GDM1 (cell line): ENCODE results near the gene NKX2-8.
"Not testable (repeated sequence)": the region's sequence is repeated elsewhere in the genome, so short reads cannot be mapped to it uniquely, and the experiment has no call there.

Experiments used
- DNase-seq: peaks from one replicate; lab custom pipeline; 2025; lab: John Stamatoyannopoulos, UW

NKX2-8 gene

GRCh38 chr14:36580141-36580855 is 2.1 kb downstream of the NKX2-8 start:
- no peak for DNase-seq

- no peak for DNase-seq
Observed at GRCh38 chr14:36579573-36580140, 2.8 kb downstream of the NKX2-8 start.

GRCh38 chr14:36579001-36579555 is 3.3 kb downstream of the NKX2-8 start:
- no peak for DNase-seq

GRCh38 chr14:36570065-36570464 is 12.3 kb downstream of the NKX2-8 start:
- no peak for DNase-seq

- DNase-seq = no peak
Observed at GRCh38 chr14:36556811-36557433, 25.5 kb downstream of the NKX2-8 start.

GRCh38 chr14:36555998-36556743 is 26.2 kb downstream of the NKX2-8 start:
- DNase-seq = no peak

- DNase-seq = no peak
Observed at GRCh38 chr14:36553656-36554260, 28.7 kb downstream of the NKX2-8 start.

- DNase-seq = no peak
Observed at GRCh38 chr14:36550899-36551298, 31.5 kb downstream of the NKX2-8 start.

GRCh38 chr14:36544280-36544679 is 38.1 kb downstream of the NKX2-8 start:
- not testable (repeated sequence) for DNase-seq

- DNase-seq = no peak
Observed at GRCh38 chr14:36538051-36538450, 44.4 kb downstream of the NKX2-8 start.
